MM.1S (cell line): Measurements from ENCODE around the gene PSME3IP1.

ENCODE experiments used
- EZH2 ChIP-seq: fragments of 300-600 bp; sonication (generic); optimal IDR thresholded peaks from 2 replicates; pipeline ENCODE3; 2017; ENCODE audit warnings: low read depth, mild to moderate bottlenecking, antibody characterized with exemption, low read length, mixed read lengths
- TF ChIP-seq, protein P1 (sequence below): fragments of 300-600 bp; sonication (generic); IDR thresholded peaks from 2 replicates; pipeline ENCODE4 v1.5.1; 2016; ENCODE audit warnings: antibody characterized with exemption, low read length, mixed read lengths

DNA sequence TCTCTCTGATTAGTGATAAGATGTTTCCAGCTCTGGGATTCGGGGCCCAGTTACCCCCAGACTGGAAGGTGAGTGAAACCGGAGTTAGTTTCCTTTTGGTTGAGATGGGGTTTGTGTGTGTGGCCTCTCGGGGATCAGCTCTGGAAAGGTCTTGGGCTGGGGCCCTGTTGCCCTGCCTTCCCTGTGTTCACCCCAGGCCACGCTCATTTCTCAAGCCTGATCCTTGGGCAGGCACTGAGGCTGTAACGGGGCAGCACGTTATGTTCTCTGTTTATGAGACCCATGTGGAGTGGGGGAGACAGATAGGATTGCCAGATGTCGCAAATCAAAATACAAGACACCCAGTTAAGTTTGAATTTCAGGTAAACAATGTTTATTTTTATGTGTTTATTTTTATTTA, 58.0 kb downstream of the PSME3IP1 start:
- TF ChIP-seq, protein P1, sequence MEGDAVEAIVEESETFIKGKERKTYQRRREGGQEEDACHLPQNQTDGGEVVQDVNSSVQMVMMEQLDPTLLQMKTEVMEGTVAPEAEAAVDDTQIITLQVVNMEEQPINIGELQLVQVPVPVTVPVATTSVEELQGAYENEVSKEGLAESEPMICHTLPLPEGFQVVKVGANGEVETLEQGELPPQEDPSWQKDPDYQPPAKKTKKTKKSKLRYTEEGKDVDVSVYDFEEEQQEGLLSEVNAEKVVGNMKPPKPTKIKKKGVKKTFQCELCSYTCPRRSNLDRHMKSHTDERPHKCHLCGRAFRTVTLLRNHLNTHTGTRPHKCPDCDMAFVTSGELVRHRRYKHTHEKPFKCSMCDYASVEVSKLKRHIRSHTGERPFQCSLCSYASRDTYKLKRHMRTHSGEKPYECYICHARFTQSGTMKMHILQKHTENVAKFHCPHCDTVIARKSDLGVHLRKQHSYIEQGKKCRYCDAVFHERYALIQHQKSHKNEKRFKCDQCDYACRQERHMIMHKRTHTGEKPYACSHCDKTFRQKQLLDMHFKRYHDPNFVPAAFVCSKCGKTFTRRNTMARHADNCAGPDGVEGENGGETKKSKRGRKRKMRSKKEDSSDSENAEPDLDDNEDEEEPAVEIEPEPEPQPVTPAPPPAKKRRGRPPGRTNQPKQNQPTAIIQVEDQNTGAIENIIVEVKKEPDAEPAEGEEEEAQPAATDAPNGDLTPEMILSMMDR = no peak
- TF ChIP-seq EZH2 = no peak
